ENCODE measurements around the gene CAMTA1. TPM values are rescaled to one million over a fixed set of nuclear protein-coding genes. Genes with fewer than 3 reads are reported as not detected.

Gene CAMTA1
- total RNA-seq, 1 experiment from 2014 or later, result 69.5 TPM

- H3K27me3 ChIP-seq (ENCODE audit: insufficient read depth, low read length), result no peaks in the 10 kb centered on the region
- H3K9me2 ChIP-seq (ENCODE audit: insufficient read depth), result no peaks in the 10 kb centered on the region
- POLR2A ChIA-PET, result no interaction called here
- H3K4me1 ChIP-seq (ENCODE audit: control insufficient read depth in 1 of 2, insufficient read depth in 2 of 2, low read length in 2 of 2), result no peaks in the 10 kb centered on the region
- H3K9ac ChIP-seq (ENCODE audit: low read length), result no peak overlapping the region
- CTCF ChIA-PET, result no interaction called here
- no peaks in the 10 kb centered on the region for H3K9me3 ChIP-seq (ENCODE audit: control insufficient read depth in 1 of 2, insufficient read depth in 1 of 2, low read depth in 1 of 2, low read length in 2 of 2)
- H3K36me3 ChIP-seq (ENCODE audit: control insufficient read depth in 1 of 2, insufficient read depth in 2 of 2, low read length in 2 of 2), result no peaks in the 10 kb centered on the region
- no peak overlapping the region for H3K4me3 ChIP-seq (replicated peaks in 1 of 2; ENCODE audit: low read depth in 1 of 2, low read length in 2 of 2)
- RAD21 ChIA-PET (ENCODE audit: low non-redundant PET in 1 of 2, low total read pairs in 2 of 2, uncharacterized antibody in 2 of 2, unreplicated experiment in 2 of 2), result no interaction called here
- intact Hi-C loops (cut with micrococcal nuclease), result no loop called here
- no peak overlapping the region for H2AFZ ChIP-seq (ENCODE audit: low read depth, low read length, poor library complexity, severe bottlenecking)
- DNase-seq (ENCODE audit: low read depth, low spot score) (no peak), ATAC-seq (no peak)
- no peak overlapping the region for H3K4me2 ChIP-seq (ENCODE audit: low read length)
- no TSS peak for BruUV-seq (replicated peaks)
- H3K79me2 ChIP-seq (ENCODE audit: insufficient read depth, low read length), result no peaks in the 10 kb centered on the region
- H4K20me1 ChIP-seq (ENCODE audit: insufficient read depth), result no peaks in the 10 kb centered on the region
- no peak for TF ChIP-seq ZBTB33 (IDR thresholded peaks at IDR 0.05; ENCODE audit: extremely low read depth, insufficient replicate concordance, low read length)
- no peak for TF ChIP-seq MAX (IDR thresholded peaks at IDR 0.05)
- no peak for TF ChIP-seq ELF1 (IDR thresholded peaks at IDR 0.05; ENCODE audit: borderline replicate concordance, low read depth)
- TF ChIP-seq EZH2phosphoT487 (IDR thresholded peaks at IDR 0.05; ENCODE audit: borderline replicate concordance), result no peak
- TF ChIP-seq SRF (IDR thresholded peaks at IDR 0.05; ENCODE audit: low read depth), result no peak
- TF ChIP-seq ATF3 (IDR thresholded peaks at IDR 0.05), result no peak
- no peak for TF ChIP-seq CEBPB (IDR thresholded peaks at IDR 0.05; ENCODE audit: low read depth)
- TF ChIP-seq CBX3 (IDR thresholded peaks at IDR 0.05; ENCODE audit: low read depth), result no peak
- no peak for TF ChIP-seq SIN3A (IDR thresholded peaks at IDR 0.05; ENCODE audit: low read depth)
- no peak for TF ChIP-seq EGR1 (IDR thresholded peaks at IDR 0.05; ENCODE audit: low read depth)
- no peak for TF ChIP-seq YY1 (IDR thresholded peaks at IDR 0.05; ENCODE audit: extremely low read depth, insufficient replicate concordance, low read depth, low read length)
- no peak for TF ChIP-seq FOSL1 (IDR thresholded peaks at IDR 0.05; ENCODE audit: low read depth)
- no peak for TF ChIP-seq RAD21 (IDR thresholded peaks at IDR 0.05; ENCODE audit: low read depth)
- TF ChIP-seq REST (IDR thresholded peaks at IDR 0.05; ENCODE audit: low read depth), result no peak
- TF ChIP-seq JUND (IDR thresholded peaks at IDR 0.05), result no peak
- no peak for TF ChIP-seq ZNF274 (IDR thresholded peaks at IDR 0.05; ENCODE audit: low read depth, low read length)
- no peak for TF ChIP-seq EZH2 (IDR thresholded peaks at IDR 0.05)
- TF ChIP-seq POLR2A (IDR thresholded peaks at IDR 0.05; ENCODE audit: borderline replicate concordance, extremely low read depth, insufficient read depth, insufficient read length), result no peak
- no peak overlapping the region for H3K27ac ChIP-seq (ENCODE audit: low read depth, low read length)
Observed at GRCh38 chr1:6905790-6906189, 120.5 kb downstream of the CAMTA1 start.

All from HCT116 (cell line).